ENCODE measurements around the gene OSBPL2. TPM values are rescaled to one million over a fixed set of nuclear protein-coding genes. Genes with fewer than 3 reads are reported as not detected.

The OSBPL2 gene
- total RNA-seq, 1 experiment from 2014 or later = 41.4 TPM

GRCh38 chr20:62311832-62312661 is 73.7 kb downstream of the OSBPL2 start:
- no TSS peak for BruUV-seq (replicated peaks)
- TF ChIP-seq TCF7L2 (IDR thresholded peaks at IDR 0.05; ENCODE audit: low read depth, low read length) (no peak), CTCF (IDR thresholded peaks at IDR 0.05) (no peak), REST (IDR thresholded peaks at IDR 0.05; ENCODE audit: insufficient read depth in 1 of 2, low read depth in 2 of 2, low read length in 1 of 2) (no peak), SIN3A (IDR thresholded peaks at IDR 0.05; ENCODE audit: borderline replicate concordance, insufficient read depth, low read depth, low read length) (no peak), POLR2AphosphoS5 (IDR thresholded peaks at IDR 0.05; ENCODE audit: low read depth, low read length) (no peak)
- Histone ChIP-seq H3K4me1 (ENCODE audit: control insufficient read depth, insufficient read depth, low read length) (peaks cover 41% of the 10 kb centered on the region), H3K27ac (ENCODE audit: low read length) (no peak overlapping the region), H3K27me3 (ENCODE audit: control insufficient read depth, insufficient read depth, low read length) (no peaks in the 10 kb centered on the region), H3K9me3 (ENCODE audit: control insufficient read depth, insufficient read depth, low read depth, low read length) (no peaks in the 10 kb centered on the region), H3K36me3 (ENCODE audit: control insufficient read depth, insufficient read depth, low read length) (peaks cover 20% of the 10 kb centered on the region), H3K4me3 (ENCODE audit: low read depth in 2 of 2, low read length in 2 of 2) (no peak overlapping the region)
- ATAC-seq (no peak), DNase-seq (ENCODE audit: low read depth, low spot score) (no peak)
- CTCF ChIA-PET = no interaction called here
- POLR2A ChIA-PET = no interaction called here
- intact Hi-C loops (cut with micrococcal nuclease; ENCODE audit: unreplicated experiment) (no loop called here), in situ Hi-C loops (cut with HindIII; ENCODE audit: low pct_unique_long_range_greater_than_20kb, low sequenced_read_pairs) (no loop called here)

GRCh38 chr20:62312662-62312977 is 74.3 kb downstream of the OSBPL2 start:
- H3K4me3 ChIP-seq (ENCODE audit: low read depth in 2 of 2, low read length in 2 of 2) = no peak overlapping the region
- TF ChIP-seq CTCF (IDR thresholded peaks at IDR 0.05) = no peak
- no peak for TF ChIP-seq SIN3A (IDR thresholded peaks at IDR 0.05; ENCODE audit: borderline replicate concordance, insufficient read depth, low read depth, low read length)
- no peak for TF ChIP-seq TCF7L2 (IDR thresholded peaks at IDR 0.05; ENCODE audit: low read depth, low read length)
- TF ChIP-seq REST (IDR thresholded peaks at IDR 0.05; ENCODE audit: insufficient read depth in 1 of 2, low read depth in 2 of 2, low read length in 1 of 2) = no peak
- TF ChIP-seq POLR2AphosphoS5 (IDR thresholded peaks at IDR 0.05; ENCODE audit: low read depth, low read length) = no peak
- peaks cover 20% of the 10 kb centered on the region for H3K36me3 ChIP-seq (ENCODE audit: control insufficient read depth, insufficient read depth, low read length)
- H3K4me1 ChIP-seq (ENCODE audit: control insufficient read depth, insufficient read depth, low read length) = peaks cover 36% of the 10 kb centered on the region
- H3K9me3 ChIP-seq (ENCODE audit: control insufficient read depth, insufficient read depth, low read depth, low read length) = no peaks in the 10 kb centered on the region
- H3K27me3 ChIP-seq (ENCODE audit: control insufficient read depth, insufficient read depth, low read length) = no peaks in the 10 kb centered on the region
- DNase-seq (ENCODE audit: low read depth, low spot score) (no peak), ATAC-seq (no peak)
- H3K27ac ChIP-seq (ENCODE audit: low read length) = no peak overlapping the region
- CTCF ChIA-PET = no interaction called here
- BruUV-seq (replicated peaks) = no TSS peak
- intact Hi-C loops (cut with micrococcal nuclease; ENCODE audit: unreplicated experiment) (no loop called here), in situ Hi-C loops (cut with HindIII; ENCODE audit: low pct_unique_long_range_greater_than_20kb, low sequenced_read_pairs) (no loop called here)
- POLR2A ChIA-PET = no interaction called here
